ENCODE data around the gene KIRREL1.

KIRREL1 gene

DNA sequence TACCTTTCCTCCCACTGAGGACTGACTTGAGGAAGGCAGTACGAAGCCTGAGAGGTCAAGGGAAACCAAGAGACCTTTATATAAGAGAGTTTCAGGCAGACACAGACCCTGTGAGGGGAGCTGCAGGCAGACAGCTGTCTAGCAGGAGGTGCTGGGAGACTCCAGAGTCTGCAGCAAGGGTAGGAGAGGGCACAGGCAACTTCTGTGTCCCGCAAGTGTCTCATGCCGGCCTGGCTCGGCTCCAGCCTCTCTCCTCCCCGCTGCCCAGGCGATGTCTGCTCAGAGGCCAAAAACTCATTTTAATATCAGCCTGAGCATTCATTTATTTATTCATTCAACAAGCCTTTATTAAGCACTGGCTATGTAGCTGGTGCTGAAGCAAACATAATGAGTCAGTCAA lies 83.0 kb downstream of the KIRREL1 start:
- no peak for DNase-seq

DNA sequence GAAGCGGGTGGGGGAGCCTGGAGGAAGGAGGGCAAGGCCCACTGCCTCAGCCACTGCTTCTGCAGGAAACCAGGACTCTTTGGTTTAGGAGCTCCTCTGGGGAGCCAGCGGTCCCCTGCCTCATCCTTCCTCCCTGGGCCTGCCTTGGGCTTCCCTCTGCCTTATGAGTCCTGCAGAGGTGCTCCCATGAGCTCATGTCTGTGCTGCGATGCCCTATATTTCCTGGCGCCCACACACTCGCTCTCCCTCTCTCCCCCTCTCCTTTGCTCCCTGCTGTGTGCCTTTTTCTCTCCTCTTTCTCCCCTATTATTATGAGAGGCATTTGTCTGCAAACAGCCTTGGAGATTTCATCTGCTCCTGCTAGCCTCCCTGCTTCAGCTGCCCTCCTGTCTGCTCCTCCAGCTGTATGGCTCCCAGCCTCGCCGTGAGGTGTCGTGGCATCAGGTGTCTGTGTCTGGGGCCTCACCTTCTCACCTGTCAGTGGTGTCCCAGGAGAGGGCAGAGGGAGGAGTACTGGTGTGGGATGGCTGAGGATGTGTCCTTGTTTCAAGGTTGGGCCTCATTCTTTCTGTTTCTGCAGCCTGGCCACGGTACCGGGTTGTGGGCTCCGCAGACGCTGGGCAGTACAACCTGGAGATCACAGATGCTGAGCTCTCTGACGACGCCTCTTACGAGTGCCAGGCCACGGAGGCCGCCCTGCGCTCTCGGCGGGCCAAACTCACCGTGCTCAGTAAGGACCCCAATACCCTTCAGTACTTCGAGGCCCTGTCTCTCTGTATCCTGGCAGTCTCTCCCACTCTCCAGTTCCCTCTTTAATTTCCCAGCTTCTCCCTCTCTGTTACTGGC lies 84.2 kb downstream of the KIRREL1 start:
- no peak for DNase-seq

DNA sequence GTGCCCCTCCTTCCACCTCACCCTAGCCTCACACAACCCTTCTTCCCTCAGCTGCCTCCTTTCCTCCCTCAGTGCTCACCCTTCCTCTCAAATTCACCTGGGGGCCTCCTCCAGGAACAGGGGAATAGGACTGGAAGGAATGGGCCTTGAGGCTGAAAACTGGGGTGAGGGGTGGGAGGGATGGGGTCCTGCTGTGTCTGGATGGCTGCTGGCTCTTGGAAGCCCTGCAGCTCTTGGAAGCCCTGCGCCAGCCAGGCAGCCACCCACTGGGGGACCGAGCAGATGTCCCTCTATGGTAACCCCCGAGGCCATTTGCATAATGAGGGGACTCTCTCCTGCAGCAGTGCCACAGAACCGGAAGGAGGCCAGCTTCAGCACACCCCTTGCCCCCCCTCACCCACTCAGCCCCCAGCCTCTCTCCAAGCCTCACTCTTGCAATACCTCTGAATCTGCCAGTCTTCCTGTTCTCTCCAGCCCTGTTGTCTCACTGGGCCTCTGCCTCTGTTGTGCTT lies 85.2 kb downstream of the KIRREL1 start:
- DNase-seq: no peak

DNA sequence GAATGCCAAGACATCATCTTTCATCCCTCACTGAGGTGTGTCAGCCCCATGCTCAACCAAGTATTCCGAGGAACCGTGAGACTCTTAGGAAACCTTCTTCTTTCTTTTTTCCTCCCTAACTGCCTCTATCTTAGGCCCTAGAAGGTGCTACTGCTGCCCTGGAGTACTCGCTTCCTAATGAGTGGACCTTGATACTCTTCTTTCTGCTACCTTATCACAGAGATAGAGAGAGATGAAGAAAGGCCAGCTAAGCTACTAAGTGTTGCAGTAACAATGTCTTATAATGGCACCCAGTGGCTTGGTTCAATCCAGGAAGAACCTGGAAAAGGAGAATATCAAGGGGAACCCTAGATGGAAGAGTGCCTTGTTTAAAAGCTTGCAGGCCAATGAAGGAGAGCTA lies 86.6 kb downstream of the KIRREL1 start:
- DNase-seq: no peak

DNA sequence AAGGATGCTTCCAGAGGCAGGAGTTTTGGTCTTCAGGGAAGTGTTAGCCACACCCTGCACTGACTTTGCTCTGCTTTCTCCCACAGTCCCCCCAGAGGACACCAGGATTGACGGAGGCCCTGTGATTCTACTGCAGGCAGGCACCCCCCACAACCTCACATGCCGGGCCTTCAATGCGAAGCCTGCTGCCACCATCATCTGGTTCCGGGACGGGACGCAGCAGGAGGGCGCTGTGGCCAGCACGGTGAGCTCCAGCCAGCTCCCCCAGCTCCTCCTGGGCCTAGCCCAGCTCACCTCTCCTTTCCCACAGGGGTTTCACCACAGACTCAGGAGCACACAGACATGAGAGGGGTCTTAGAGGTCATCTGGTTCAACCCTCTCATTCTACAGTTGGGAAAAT lies 90.9 kb downstream of the KIRREL1 start:
- no peak for DNase-seq

DNA sequence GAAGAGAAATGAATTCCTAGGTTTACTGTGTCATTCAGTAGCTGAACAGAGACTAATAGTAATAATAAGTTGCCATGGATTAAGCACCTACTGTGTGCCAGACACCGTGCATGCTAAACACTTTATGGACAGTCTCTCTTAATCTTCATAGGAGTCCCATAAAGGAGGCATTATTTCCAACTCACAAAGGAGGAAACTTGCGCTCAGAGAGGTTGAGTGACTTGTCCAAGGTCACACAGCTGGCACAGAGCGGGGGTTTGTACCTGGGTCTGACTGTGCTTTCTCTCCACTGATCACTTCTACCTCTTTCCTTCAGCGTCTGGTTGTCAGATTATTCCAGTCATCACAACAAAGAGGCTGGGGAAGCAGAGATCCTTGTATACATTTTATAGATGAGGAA lies 91.3 kb downstream of the KIRREL1 start:
- DNase-seq: no peak

DNA sequence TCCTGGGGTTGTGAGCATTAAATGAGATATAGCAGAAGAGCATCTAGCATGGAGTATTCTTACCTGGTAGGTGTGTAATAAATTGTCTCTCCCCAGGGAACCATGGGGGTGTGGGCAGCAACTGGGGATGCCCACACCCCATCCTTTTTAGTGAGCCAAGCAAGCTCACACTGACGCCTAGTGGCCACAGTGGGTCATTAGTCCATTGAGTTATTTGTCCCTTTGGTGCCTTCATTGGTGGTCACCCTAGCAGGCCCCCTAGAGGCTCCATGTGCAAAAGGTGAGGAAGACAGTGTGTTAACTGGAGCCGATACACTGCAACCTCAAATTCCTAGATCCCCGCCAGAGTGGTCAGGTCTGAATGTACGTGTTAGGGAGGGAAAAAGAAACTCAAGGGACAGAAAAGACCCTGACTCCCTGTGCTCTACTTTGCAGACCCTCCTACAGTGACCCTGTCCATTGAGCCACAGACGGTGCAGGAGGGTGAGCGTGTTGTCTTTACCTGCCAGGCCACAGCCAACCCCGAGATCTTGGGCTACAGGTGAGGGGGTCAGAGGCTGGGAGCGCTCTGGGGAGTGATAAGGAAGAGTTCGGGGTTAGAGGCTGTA lies 94.0 kb downstream of the KIRREL1 start:
- DNase-seq: peak in 1 of 5 donors; percentile 9

DNA sequence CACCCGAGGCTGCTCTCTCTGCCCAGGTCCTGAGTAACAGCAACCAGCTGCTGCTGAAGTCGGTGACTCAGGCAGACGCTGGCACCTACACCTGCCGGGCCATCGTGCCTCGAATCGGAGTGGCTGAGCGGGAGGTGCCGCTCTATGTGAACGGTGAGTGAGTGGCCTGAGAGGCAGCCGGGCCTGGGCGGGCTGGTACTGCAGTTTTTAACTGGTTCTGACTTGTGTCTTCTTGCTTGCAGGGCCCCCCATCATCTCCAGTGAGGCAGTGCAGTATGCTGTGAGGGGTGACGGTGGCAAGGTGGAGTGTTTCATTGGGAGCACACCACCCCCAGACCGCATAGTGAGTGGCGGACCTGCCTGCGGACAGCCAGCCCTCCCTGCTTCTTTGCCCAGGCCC lies 96.0 kb downstream of the KIRREL1 start:
- DNase-seq: no peak

DNA sequence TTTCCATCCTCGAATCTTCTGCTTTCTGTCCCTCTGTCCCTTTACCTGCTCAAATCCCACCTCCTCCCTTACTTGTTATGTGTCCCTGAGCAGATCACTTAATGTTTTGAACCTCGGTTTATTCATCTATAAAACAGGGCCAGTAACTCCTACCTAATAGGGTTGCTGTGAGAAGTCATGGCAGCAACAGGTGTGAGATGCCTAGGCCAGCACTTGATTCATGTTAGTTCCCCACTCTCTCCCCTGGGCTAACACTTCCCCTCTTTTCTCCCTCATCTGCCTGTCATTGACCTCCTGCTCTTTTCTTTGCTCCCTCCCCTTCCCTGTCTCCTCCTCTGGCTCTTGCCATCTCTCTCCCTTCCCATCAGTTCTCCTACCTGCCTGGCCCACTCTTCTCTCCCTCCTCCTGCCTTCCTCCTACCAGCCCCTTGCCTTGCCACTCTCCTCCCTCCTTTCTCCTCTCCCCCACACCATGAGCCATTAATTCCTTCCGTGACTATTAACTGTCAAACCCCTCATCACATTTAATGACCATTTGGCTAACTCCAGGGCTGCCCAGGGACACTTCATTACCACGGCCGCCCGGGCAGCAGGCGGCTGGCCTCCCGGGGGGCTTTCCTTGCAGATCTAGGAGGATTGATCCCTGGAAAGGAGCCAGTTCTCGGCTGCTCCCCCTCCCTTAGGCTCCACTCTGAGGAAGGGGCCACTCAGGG lies 96.6 kb downstream of the KIRREL1 start:
- no peak for DNase-seq

DNA sequence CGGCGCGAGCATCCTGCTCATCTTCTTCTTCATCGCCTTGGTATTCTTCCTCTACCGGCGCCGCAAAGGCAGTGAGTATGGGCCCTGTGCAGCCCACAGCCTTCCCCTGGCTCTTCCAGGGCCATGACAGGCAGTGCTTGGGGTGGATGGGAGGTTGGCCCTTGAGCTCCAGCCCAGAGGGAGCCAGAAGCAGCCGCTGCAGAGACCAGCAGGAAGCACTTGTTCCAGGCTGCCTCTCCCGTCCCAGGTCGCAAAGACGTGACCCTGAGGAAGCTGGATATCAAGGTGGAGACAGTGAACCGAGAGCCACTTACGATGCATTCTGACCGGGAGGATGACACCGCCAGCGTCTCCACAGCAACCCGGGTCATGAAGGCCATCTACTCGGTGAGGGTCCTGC lies 99.9 kb downstream of the KIRREL1 start:
- DNase-seq: no peak

DNA sequence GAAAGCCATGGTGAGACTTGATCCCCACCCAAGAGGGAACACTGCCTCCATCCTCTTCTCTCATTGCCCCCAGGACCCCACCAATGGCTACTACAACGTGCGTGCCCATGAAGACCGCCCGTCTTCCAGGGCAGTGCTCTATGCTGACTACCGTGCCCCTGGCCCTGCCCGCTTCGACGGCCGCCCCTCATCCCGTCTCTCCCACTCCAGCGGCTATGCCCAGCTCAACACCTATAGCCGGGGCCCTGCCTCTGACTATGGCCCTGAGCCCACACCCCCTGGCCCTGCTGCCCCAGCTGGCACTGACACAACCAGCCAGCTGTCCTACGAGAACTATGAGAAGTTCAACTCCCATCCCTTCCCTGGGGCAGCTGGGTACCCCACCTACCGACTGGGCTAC lies 101.1 kb downstream of the KIRREL1 start:
- DNase-seq: no peak

DNA sequence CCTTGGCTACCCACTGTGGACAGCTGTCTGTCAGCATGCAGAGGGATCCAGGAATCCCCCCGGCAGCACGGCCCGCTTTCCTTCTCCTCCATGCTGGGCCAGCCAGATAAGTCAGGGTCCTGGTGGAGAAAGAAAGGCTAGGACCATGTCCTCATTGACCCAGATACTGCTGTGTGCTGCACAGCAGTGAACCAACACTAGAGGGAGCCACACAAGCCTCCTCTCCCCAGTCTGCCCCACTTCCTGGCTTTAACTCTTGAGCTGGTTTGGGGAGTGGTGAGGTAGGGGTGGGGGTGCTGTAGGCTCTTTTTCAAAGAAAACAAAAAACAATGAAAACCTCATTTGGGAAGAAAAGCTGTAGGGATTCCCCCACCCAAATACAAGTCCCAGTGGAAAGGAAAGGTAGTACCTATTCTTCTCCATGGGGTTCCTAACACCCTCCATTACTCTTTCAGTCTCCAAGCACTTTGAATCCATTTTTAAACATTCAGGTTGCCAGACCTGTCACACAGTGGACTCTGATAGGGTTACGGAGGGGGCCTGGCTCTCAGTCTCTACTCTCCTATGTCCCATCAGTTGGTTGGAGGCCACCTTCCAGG lies 102.4 kb downstream of the KIRREL1 start:
- peak in 1 of 5 donors; percentile 33 for DNase-seq

DNA sequence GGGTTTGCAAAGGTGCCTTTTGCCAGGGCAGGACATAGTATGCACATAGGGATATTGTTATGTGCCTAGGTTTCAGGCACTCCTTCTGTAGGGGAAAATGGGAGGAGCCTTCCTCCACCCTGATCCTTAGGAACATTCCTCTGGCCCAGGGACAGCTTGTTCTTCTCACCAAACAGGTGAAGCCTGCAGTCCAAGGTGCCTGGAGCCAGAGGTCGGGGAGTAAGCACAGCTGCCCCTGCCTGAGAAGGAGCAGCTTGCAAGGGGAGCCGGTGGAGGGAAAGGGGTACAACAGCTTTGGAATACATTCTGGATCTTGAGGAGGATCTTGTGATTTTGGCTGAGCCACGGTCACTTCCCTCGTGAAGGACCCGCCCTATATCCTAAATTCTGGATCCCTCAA lies 104.8 kb downstream of the KIRREL1 start:
- DNase-seq: no peak

DNA sequence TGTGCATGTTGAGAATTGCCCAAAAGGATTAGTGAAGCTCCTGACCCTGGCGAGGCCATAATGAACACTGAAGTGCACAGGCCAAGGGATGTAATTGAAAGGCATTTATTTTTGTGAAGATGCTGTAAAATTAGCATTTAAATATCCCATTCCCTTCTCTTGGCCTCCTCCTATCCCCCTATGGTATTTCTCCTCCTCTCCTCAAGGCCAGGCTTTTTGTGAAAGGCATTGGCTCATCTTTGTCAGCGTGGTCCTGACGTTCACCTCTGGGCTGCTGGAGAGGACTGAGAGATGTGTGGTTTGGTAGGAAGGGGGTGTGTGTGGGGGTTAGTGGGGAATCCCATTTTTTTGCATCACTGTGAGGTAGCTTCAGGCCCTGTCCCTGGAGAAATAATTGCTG lies 105.7 kb downstream of the KIRREL1 start:
- DNase-seq: no peak

DNA sequence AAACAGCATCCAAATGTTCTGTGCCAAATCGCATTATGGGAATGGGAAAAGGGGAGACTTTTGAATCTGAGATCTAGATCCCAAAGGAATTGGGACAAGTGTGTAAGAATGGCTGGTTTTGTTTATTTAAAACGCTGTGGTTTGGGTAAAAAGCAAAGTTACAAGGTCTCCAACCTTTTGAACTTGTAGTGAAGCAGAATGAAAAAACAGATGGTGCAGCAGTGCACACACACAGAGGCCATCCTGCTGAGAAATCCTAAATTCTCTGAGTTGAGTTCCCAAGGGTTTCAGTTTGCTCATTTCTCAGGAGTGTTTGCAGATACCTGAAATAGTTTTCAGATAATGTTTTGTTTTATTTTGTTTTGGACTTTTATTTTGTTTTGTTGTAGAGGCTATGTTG lies 107.1 kb downstream of the KIRREL1 start:
- no peak for DNase-seq

DNA sequence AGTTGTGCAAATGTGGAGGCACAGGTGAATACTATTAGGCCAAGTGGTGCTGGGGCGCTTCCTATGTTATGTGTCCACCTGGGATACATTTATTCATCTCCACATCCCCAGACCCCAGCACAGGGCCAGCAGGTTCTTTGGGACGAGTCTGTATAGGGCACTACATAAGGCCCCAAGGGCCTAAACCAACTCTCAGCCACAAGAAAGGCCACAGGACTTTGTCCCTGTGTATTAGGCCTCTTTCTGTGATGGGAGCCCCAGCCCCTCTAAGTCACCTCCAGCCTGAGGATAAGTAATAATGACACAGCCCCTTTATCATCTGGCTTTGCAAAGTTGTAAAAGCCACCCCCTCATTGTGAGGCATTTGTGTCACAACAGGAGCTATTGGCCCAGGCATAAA lies 108.0 kb downstream of the KIRREL1 start:
- no peak for DNase-seq

DNA sequence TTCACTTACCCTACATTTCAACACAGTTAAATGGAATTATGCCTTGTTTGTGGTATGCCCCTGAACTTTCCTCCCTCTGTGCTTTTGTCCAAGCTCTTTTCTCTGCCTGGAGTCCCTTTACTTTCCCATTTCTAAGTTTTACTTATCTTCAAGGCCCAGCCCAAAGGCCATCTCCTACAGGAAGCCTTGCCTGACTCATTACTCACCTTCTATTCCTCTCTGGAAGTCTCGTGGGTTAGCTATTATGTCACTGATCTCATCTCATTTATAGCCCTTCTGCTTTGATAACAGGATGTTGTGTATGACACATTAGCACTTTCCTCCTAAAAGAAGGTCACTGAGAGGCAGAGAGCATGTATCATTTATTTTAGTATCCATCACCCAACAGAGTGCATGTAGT lies 108.5 kb downstream of the KIRREL1 start:
- no peak for DNase-seq

DNA sequence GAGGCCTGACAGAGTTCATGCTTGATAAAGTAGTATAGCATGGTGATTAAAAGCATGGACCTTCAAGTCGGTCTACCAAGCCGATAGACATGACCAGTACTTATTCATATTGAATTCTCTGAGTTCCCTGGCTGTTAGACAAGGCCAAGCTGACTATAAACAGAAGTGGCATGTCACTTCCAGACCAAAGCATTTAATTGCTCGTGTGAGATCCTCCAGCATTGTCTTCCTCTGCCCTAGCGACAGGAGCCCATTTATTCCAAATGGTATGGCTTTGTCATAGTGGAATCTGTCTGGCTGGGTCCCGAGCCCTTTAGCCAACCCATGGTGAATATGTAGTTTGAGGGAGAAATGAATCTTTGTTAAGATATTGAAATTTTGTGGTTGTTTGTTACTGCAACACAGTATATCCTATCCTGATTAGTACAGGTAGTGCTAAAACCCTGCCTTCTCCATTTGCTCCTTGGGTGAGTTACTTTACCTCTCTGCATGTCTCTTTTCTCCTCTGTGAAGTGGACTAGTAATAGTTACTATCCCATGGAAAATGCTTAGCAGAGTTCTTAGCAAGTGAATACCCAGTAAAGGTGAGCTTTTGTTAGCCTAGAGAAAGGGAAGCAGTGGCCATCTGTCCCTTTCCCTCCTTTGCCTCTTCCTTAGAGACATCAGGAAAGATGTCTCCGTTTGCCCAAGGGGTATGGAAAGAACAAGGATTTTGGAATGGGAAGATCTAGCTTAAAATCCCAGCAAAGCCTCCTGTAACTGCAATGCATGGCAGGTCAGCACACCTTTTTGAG lies 109.6 kb downstream of the KIRREL1 start:
- no peak for DNase-seq

DNA sequence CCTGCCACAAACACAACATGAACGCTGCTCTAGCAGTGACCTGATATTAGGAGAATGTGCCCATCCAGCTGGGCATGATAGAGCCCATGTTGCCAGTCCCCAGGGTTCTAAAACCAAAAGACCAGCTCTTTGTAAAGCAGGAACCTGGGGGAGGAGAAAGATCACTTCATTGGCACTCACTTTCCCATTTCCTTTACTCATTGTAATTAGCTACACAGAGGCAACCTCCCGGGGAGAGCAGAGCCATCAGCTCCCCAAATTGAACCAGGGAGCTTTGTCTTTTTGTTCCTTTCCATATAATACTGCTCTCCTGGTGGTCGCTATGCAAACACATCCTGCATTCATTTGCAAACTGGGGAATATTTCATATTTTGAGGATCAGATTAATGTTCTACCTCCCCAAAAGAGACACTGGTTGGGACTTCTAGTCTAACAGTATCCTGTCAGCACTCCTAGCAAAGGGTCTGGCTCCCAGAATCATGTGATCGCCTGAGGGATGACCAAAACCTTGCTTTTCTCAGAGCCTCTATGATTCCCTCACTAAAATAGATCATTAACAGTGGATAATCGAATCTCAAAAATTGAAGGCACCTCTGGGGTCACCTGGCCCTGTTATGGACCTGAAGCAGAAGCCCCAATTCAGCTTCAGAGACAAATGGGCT lies 110.5 kb downstream of the KIRREL1 start:
- DNase-seq: no peak

DNA sequence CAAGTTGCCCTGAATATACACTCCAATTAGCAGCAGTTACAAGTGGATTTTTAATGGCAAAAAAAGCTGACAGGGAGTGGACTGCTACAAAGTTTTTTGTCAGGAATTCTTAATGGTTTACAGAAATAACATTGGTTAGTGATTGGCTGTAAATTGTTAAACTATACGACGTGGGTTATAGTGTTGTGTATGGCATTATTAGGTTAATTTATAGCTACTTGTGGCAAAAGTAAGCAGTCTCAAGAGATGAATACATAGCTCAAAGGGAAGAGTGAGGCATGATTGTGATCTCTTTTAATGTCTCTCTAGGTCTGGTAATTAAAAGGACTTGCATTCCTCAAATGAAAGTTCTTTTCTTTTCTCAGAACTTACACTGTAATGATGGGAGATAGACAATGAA lies 111.4 kb downstream of the KIRREL1 start:
- DNase-seq: no peak

DNA sequence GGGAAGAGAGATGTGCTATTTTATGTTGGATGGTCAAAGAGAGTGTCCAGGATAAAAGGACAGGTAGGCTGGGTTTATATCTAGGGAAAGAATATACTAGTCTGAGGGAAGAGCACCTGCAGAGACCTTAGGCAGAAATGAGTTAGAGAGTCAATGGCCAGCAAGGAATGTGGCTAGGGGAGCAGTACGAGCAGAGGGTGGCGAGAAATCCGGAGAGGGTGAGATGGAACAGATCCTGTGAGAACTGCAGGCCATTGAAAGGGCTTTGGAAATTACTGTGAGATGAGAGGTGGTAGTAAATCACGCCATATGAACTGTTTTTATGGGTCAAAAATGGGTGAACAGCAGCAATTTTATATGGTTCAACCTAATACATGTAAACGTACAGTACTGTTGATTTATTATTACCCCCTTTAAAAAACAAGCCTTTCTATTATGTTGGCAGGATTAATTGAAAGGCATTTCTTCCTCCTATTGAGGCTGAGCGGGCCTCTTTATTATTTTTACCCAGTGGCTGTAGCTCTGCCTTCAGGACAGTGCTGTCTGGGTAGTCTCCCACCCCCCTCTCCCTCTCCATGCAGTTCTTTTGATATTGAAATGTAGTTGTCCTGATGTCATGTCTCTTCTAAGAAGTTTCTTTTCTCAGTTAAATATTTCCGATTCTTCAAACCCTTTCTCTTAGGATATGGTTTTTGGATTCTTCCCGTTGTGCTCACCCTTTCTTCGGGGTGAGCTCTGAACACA lies 112.1 kb downstream of the KIRREL1 start:
- DNase-seq: no peak
